Urinary bladder (tissue), 4 donors: ENCODE measurements around the gene FFAR3. TPM values are rescaled to one million over a fixed set of nuclear protein-coding genes. Genes with fewer than 3 reads are reported as not detected.

Experiments used
- DNase-seq: peaks from one replicate; pipeline ENCODE4 v3.0.0-alpha.2; 2015; ENCODE audit errors: extremely low spot score
- H3K27ac ChIP-seq: one replicate; pipeline ENCODE4 v1.5.1; 2013; ENCODE audit warnings: low read depth, mild to moderate bottlenecking, moderate library complexity
- H3K36me3 ChIP-seq: one replicate; pipeline ENCODE4 v1.6.1; 2013; ENCODE audit warnings: mild to moderate bottlenecking, moderate library complexity; ENCODE audit not compliant: insufficient read depth
- H3K4me1 ChIP-seq: one replicate; pipeline ENCODE4 v1.6.1; 2013; ENCODE audit warnings: mild to moderate bottlenecking, moderate library complexity; ENCODE audit not compliant: insufficient read depth
- H3K4me3 ChIP-seq: one replicate; pipeline ENCODE4 v1.5.1; 2013; ENCODE audit warnings: low read depth, low read length
- WGBS: extraction: QIAGEN DNeasy Blood & Tissue Kit; methylation state at CpG from one replicate; pipeline ENCODE4 v1.1.7; 2013; 5-methylcytosine and 5-hydroxymethylcytosine counted together
- polyA plus RNA-seq: library from polyadenylated mRNA; stranded (reverse); fragments of 200-250 nt; gene quantifications from one replicate; pipeline ENCODE4 v1.2.3, GENCODE V29; 2013
- total RNA-seq: library from RNA; depleted of rRNA; stranded (reverse); fragments of >200 nt; gene quantifications from one replicate; pipeline ENCODE4 v1.2.3, GENCODE V29; 2014
- donor health status: healthy with polysubstance abuse.
- donor health status: healthy.

FFAR3 gene
- total and polyA plus RNA-seq, 2 donors = 0.16 to 0.68 TPM

- no peak overlapping the region for H3K27ac ChIP-seq
- WGBS = 85% methylated on average over 25 of the region's 25 CpGs
- no peaks in the 10 kb centered on the region for H3K4me1 ChIP-seq
- no peaks in the 10 kb centered on the region for H3K36me3 ChIP-seq
- H3K4me3 ChIP-seq = no peak overlapping the region
- DNase-seq = no peak
Observed at GRCh38 chr19:35337097-35337983, 20.9 kb upstream of the FFAR3 start.

- no peak overlapping the region for H3K4me3 ChIP-seq
- no peaks in the 10 kb centered on the region for H3K4me1 ChIP-seq
- WGBS = 90% methylated on average over 13 of the region's 13 CpGs
- H3K36me3 ChIP-seq = no peaks in the 10 kb centered on the region
- DNase-seq = no peak
- H3K27ac ChIP-seq = no peak overlapping the region
Observed at GRCh38 chr19:35337984-35338296, 20.3 kb upstream of the FFAR3 start.

- Histone ChIP-seq H3K4me3 (no peak overlapping the region), H3K27ac (no peak overlapping the region), H3K36me3 (no peaks in the 10 kb centered on the region), H3K4me1 (no peaks in the 10 kb centered on the region)
- no peak for DNase-seq
- WGBS = 89% methylated on average over 11 of the region's 11 CpGs
Observed at GRCh38 chr19:35340431-35340830, 17.8 kb upstream of the FFAR3 start.

- Histone ChIP-seq H3K36me3 (no peaks in the 10 kb centered on the region), H3K4me3 (no peak overlapping the region), H3K4me1 (no peaks in the 10 kb centered on the region), H3K27ac (no peak overlapping the region)
- DNase-seq = no peak
- 91% methylated on average over 16 of the region's 16 CpGs for WGBS
Observed at GRCh38 chr19:35341006-35341405, 17.3 kb upstream of the FFAR3 start.

GRCh38 chr19:35341565-35342225 lies 16.6 kb upstream of the FFAR3 start:
- WGBS = 87% methylated on average over 14 of the region's 14 CpGs
- H3K36me3 ChIP-seq = no peaks in the 10 kb centered on the region

GRCh38 chr19:35342430-35342829 lies 15.8 kb upstream of the FFAR3 start:
- Histone ChIP-seq H3K36me3 (no peaks in the 10 kb centered on the region), H3K4me3 (no peak overlapping the region), H3K27ac (no peak overlapping the region), H3K4me1 (no peaks in the 10 kb centered on the region)
- WGBS = 45% methylated on average over 5 of the region's 5 CpGs
- DNase-seq = no peak

More at GRCh38 chr19:35341565-35342225, 16.6 kb upstream of the FFAR3 start:
- no peak for DNase-seq
- H3K27ac ChIP-seq = no peak overlapping the region
- no peaks in the 10 kb centered on the region for H3K4me1 ChIP-seq
- H3K4me3 ChIP-seq = no peak overlapping the region

- H3K4me1 ChIP-seq = no peaks in the 10 kb centered on the region
- no peak overlapping the region for H3K27ac ChIP-seq
- no peak overlapping the region for H3K4me3 ChIP-seq
- no peak for DNase-seq
- 84% methylated on average over 17 of the region's 17 CpGs for WGBS
- no peaks in the 10 kb centered on the region for H3K36me3 ChIP-seq
Observed at GRCh38 chr19:35344511-35345031, 13.7 kb upstream of the FFAR3 start.

GRCh38 chr19:35345671-35346111 lies 12.6 kb upstream of the FFAR3 start:
- no peak overlapping the region for H3K4me3 ChIP-seq
- WGBS = 77% methylated on average over 11 of the region's 11 CpGs

GRCh38 chr19:35346193-35347052 lies 11.8 kb upstream of the FFAR3 start:
- 72% methylated on average over 28 of the region's 28 CpGs for WGBS
- no peaks in the 10 kb centered on the region for H3K4me1 ChIP-seq
- no peak overlapping the region for H3K4me3 ChIP-seq
- no peak for DNase-seq
- H3K27ac ChIP-seq = no peak overlapping the region
- no peaks in the 10 kb centered on the region for H3K36me3 ChIP-seq

More at GRCh38 chr19:35345671-35346111, 12.6 kb upstream of the FFAR3 start:
- Histone ChIP-seq H3K27ac (no peak overlapping the region), H3K36me3 (no peaks in the 10 kb centered on the region), H3K4me1 (no peaks in the 10 kb centered on the region)
- no peak for DNase-seq

GRCh38 chr19:35347171-35347929 lies 10.9 kb upstream of the FFAR3 start, which contains the start of gene FFAR1:
Gene FFAR1 (plus strand): TSS chr19:35347902. CDS start chr19:35351552, 3,650 bp downstream.
- H3K4me1 ChIP-seq = no peaks in the 10 kb centered on the region
- H3K36me3 ChIP-seq = no peaks in the 10 kb centered on the region
- WGBS = 59% methylated on average over 18 of the region's 18 CpGs
- H3K4me3 ChIP-seq = no peak within 1 kb of the TSS
- DNase-seq = no peak
- H3K27ac ChIP-seq = no peak within 1 kb of the TSS

- Histone ChIP-seq H3K4me1 (no peaks in the 10 kb centered on the region), H3K27ac (no peak overlapping the region), H3K4me3 (no peak overlapping the region), H3K36me3 (no peaks in the 10 kb centered on the region)
- DNase-seq = no peak
- WGBS = 84% methylated on average over 7 of the region's 7 CpGs
Observed at GRCh38 chr19:35347930-35348298, 10.3 kb upstream of the FFAR3 start.

GRCh38 chr19:35348911-35349611 lies 9.2 kb upstream of the FFAR3 start:
- Histone ChIP-seq H3K27ac (no peak overlapping the region), H3K4me1 (no peaks in the 10 kb centered on the region), H3K36me3 (no peaks in the 10 kb centered on the region), H3K4me3 (no peak overlapping the region)
- no peak for DNase-seq
- WGBS = 84% methylated on average over 18 of the region's 18 CpGs
